ENCODE data around the gene TMEM63B.
"Not testable (repeated sequence)": the region's sequence is repeated elsewhere in the genome, so short reads cannot be mapped to it uniquely, and the experiment has no call there.

TMEM63B gene

DNA sequence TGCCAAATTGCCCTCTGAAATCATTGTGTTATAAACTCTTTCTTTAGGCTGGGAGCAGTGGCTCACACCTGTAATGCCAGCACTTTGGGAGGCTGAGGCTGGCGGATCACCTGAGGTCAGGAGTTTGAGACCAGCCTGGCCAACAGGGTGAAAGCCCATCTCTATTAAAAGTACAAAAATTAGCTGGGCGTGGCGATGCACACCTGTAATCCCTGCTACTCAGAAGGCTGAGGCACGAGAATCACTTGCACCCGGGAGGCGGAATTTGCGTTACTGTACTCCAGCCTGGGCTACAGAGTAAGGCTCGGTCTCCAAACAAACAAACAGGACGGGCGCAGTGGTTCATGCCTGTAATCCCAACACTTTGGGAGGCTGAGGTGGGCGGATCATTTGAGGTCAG lies 69.0 kb downstream of the TMEM63B start:
- DNase-seq, result not testable (repeated sequence)

DNA sequence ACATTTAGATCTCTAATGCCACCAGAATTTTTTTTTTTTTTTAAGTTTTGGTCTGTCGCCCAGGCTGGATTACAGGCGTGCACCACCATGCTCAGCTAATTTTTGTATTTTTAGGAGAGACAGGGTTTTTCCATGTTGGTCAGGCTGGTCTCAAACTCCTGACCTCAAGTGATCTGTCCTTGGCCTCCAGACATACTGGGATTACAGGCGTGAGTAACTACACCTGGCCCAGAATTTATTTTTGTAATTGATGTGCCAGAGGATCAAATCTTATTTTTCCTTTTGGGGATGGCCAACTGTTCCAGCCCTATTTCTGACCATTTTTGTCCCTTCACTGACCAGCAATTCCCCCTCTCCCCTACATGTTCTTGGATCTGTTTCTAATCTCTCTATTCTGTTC lies 71.3 kb downstream of the TMEM63B start:
- no peak for DNase-seq

DNA sequence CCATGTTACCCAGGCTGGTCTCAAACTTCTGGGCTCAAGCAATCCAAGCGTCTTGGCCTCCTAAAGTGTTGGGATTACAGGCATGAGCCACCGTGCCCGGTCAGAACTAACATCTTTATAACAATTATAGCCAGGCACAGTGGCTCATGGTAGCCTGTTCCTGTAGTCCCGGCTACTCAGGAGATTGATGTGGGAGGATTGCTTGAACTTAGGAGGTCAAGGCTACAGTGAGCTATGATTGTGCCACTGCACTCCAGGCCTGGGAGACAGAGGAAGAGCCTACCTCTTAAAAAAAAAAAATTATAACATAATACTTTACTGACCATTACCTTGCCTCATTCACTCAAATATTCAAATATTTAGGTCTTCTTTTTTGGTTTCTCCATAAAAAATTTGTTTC lies 72.5 kb downstream of the TMEM63B start:
- DNase-seq, result no peak

DNA sequence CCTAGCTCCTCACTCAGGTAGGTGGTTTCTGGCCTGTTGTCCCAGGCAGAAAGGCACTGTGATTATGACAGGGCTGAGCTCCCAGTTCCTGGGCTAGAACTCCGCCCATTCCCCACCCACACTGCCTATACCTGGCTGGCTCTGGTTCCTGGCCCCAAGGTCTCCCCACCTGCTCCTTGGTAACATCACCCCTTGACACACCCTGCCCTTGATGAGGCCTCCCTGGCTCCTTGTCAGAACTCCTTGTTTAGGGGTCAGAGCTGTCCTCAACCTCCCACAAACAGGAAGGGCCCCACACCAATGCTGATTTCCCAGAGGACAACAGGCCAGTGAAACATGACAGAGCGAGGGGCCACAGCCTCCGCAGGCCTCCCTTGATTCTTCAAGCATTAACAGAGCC lies 73.8 kb downstream of the TMEM63B start:
- DNase-seq, result no peak

DNA sequence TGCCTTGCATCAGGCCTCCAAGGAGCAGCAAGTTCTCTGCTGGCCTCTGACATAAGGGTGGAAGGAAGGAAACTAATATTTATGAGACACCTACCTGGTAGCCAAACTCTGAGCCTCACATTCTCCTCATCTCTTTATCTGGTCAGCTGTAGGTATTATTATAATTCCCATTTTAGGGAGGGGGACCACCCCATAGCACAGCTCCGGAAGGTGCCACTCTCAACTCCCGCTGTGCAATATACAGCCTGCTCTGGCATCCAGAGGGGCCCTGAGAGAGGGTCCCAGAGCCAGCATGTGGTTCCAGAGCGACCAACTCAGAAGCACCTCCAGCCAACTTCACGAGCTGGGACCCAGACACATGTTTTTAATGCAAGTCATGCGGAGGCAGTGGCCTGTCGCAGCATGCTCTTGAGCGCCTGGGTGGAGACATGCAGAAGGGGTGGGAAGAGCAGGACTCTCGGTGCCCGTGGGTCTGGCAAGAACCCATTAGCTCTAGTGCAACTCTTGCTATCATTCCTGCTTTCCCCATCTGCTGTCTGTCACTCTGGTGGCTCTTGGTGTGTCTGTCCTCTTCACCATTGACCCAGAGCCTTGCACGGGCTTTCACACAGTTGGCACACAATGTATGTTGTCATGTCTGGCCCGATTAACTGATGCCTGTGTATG lies 74.4 kb downstream of the TMEM63B start:
- DNase-seq, result no peak

DNA sequence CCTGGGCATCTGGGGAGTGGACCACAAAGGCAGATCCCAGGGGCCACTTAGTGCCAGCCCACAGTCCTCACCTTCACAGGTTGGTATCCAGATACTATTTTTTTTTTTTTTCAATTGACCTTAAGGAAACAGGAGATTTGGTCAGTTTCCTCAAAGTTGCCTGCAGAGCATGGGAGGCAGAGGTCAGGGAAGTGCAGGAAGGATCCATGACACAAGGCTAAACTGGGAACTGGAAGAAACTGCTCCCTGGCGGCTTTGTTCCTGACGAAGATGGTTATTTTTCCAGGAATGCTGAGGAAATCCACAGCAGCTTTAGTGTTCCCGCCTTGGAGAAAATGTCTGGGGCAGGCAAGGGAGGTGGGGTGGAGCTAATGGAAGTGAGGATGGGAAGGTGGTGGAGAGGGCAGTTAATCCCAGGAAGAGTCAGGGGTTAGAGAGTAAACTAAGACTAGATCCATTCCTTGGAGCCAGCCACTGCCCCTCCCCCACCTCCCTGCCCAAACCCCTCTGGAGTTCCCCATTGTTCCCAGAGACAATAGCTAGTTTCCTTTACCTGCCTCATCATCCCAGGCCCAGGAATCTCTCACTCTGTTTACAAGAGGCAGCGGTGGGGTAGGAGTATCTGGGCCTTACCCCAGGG lies 75.1 kb downstream of the TMEM63B start:
- DNase-seq, result no peak

DNA sequence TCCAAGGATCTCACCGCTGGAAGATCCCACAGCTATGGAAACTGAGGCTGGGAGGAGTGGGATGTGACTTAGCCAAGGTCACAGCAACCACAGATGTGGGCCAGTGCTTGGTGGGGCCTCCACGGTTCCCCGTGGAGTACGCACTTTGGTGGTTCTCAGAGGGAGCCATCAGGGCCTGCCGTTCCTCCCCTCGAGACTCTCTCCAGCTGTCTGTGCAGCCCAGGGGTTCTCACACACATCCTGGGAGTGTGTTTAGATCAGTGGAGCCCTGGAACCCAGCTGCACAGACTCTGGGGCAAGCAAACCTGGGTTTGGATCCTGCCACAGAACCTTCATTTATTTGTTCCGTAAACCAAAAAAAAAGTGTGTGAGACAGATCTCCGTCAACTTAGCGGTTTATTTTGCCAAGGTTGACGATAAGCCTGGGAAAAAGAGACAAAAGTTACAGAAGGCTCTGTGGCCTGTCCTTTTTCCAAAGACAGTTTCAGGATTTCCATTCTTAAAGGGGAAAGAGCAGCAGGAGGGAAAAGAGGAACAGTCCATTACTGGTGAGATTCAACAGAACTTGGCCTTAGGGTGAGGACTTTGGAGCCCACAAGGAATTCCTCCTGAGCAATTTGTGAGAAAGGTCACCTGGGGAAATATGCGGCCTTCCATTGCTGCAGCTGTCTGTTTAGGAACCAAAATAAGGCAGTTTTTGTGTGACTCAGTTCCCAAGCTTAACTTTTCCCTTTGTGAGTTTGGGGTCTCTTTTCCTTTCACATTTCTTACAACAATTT lies 75.8 kb downstream of the TMEM63B start:
- DNase-seq, result no peak

DNA sequence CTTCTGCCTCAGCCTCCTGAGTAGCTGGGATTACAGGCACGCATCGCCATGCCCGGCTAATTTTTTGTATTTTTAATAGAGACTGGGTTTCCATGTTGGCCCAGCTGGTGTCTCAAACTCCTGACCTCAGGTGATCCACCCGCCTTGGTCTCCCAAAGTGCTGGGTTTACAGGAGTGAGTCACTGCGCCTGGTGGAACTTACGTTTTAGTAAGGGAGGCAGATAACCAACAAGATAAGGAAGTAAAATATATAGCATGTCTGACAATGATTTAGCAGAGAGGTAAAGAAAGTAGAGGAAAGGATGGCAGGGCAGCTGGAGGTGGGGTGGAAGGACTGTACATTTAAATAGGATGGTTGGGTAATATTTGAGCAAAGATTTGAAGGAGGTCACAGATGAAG lies 76.6 kb downstream of the TMEM63B start:
- no peak for DNase-seq
